Transverse colon (tissue), 4 donors: ENCODE measurements around the gene NDUFV2. TPM values are rescaled to one million over a fixed set of nuclear protein-coding genes. Genes with fewer than 3 reads are reported as not detected.
A peak's percentile ranks its signal among the peaks of the same experiment; 100 is the strongest.
"Not testable (repeated sequence)": the region's sequence is repeated elsewhere in the genome, so short reads cannot be mapped to it uniquely, and the experiment has no call there.

Experiments used
- DNase-seq: peaks from one replicate; pipeline ENCODE4 v3.0.0-alpha.2; 2019
- H3K27ac ChIP-seq, 4 donors: fragments of 200-600 bp; sonication (generic); 2 replicates each; pipeline ENCODE4 v1.5.1; 2016 to 2018; ENCODE audit warnings: inconsistent platforms in 4 of 4
- H3K27me3 ChIP-seq: fragments of 200-600 bp; sonication (generic); 2 replicates; pipeline ENCODE4 v1.5.1; 2017; ENCODE audit warnings: inconsistent platforms
- H3K36me3 ChIP-seq, 4 donors: fragments of 200-600 bp; sonication (generic); 2 replicates each; pipeline ENCODE4 v1.5.1; 2017 to 2019; ENCODE audit warnings: inconsistent platforms in 4 of 4
- H3K4me1 ChIP-seq, 4 donors: fragments of 200-600 bp; sonication (generic); 2 replicates each; pipeline ENCODE4 v1.5.1; 2017 to 2020; ENCODE audit warnings: inconsistent platforms in 4 of 4
- H3K4me3 ChIP-seq, 4 donors: fragments of 200-600 bp; sonication (generic); 1 replicate in 1 of 4; 2 replicates in 3 of 4; pipeline versions ENCODE4 v1.5.1 to v1.6.1; 2017 to 2019; ENCODE audit warnings: inconsistent platforms in 4 of 4
- H3K9me3 ChIP-seq, 2 donors: fragments of 200-600 bp; sonication (generic); 2 replicates each; pipeline ENCODE4 v1.5.1; 2017 to 2019; ENCODE audit warnings: inconsistent platforms in 2 of 2
- CTCF ChIP-seq, 5 experiments: fragments of 200-600 bp in 3 of 5; fragments of 450-650 bp in 2 of 5; sonication (generic) in 3 of 5; IDR thresholded peaks; 1 replicate in 2 of 5; 2 replicates in 3 of 5; pipeline ENCODE4 v1.5.1; 2016 to 2017; ENCODE audit warnings: antibody characterized with exemption in 5 of 5, inconsistent platforms in 3 of 5, mild to moderate bottlenecking in 2 of 5, moderate library complexity in 1 of 5
- EP300 ChIP-seq: sonication (generic); formaldehyde crosslinking; IDR thresholded peaks from one replicate; pipeline ENCODE4 v1.6.1; 2017; ENCODE audit warnings: antibody characterized with exemption, low read depth
- POLR2A ChIP-seq: fragments of 450-650 bp; IDR thresholded peaks from one replicate; pipeline ENCODE4 v1.6.1; 2016; ENCODE audit warnings: antibody characterized with exemption, mild to moderate bottlenecking, moderate library complexity
- POLR2AphosphoS5 ChIP-seq, 3 donors: sonication (generic); formaldehyde crosslinking; IDR thresholded peaks; one replicate each; pipeline ENCODE4 v1.6.1; 2016; ENCODE audit warnings: antibody characterized with exemption in 3 of 3
- WGBS, 2 donors: methylation state at CpG; one replicate each; pipeline ENCODE4 v1.1.5; 2018; ENCODE audit warnings: low coverage in 1 of 2; 5-methylcytosine and 5-hydroxymethylcytosine counted together
- in situ Hi-C, 4 donors: fragments of 200-750 bp; cut with MboI; loops; one replicate each; pipeline versions ENCODE4 v1.15.0 to v1.15.1; 2017; ENCODE audit warnings: low sequenced_read_pairs in 3 of 4, low pct_ligation_motif_present in 1 of 4, low pct_unique_long_range_greater_than_20kb in 1 of 4
- intact Hi-C: fragments of 100-400 bp; cut with DNase I; formaldehyde crosslinking; loops from one replicate; pipeline ENCODE4 v1.15.1; 2023; ENCODE audit warnings: low total_unique reads
- total RNA-seq, 4 donors: library from RNA; depleted of rRNA; stranded (reverse); fragments of >200 nt; gene quantifications; one replicate each; pipeline ENCODE4 v1.1.0, GENCODE V29; 2016

Gene NDUFV2
- total RNA-seq, 4 donors from 2014 or later: 24.7 to 140 (median 113) TPM

- Histone ChIP-seq H3K36me3 (no peaks in the 10 kb centered on the region), H3K4me3 (no peak overlapping the region), H3K27ac (peak overlapping the region; percentile 42 to 60 (median 57)), H3K9me3 (no peaks in the 10 kb centered on the region), H3K27me3 (no peaks in the 10 kb centered on the region), H3K4me1 (peaks cover 7 to 31% (median 11%) of the 10 kb centered on the region in 4 donors)
- in situ Hi-C loops (loop anchor here in 2 of 4 donors (25.0 kb wide), 1 partner anchor 245 kb away; the partner anchor contains the start of gene TWSG1 (in 2 of the 2)), intact Hi-C loops (no loop called here)
- WGBS, 2 donors: 45 to 47% methylated on average over 2 of the region's 2 CpGs
- TF ChIP-seq EP300 (no peak), CTCF (IDR thresholded peaks at IDR 0.05) (no peak), POLR2AphosphoS5 (IDR thresholded peaks at IDR 0.05) (peak in 1 of 3 donors; percentile 5), POLR2A (no peak)
- no peak for DNase-seq
Measured at GRCh38 chr18:9092665-9093064, 9.8 kb upstream of the NDUFV2 start.

DNA sequence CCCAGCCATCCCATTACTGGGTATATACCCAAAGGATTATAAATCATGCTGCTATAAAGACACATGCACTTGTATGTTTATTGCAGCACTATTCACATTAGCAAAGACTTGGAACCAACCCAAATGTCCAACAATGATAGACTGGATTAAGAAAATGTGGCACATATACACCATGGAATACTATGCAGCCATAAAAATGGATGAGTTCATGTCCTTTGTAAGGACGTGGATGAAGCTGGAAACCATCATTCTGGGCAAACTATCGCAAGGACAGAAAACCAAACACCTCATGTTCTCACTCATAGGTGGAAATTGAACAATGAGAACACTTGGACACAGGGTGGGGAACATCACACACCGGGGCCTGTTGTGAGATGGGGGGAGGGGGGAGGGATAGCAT, 9.4 kb upstream of the NDUFV2 start:
- peaks cover 7 to 31% (median 11%) of the 10 kb centered on the region in 4 donors for H3K4me1 ChIP-seq
- TF ChIP-seq POLR2AphosphoS5 (IDR thresholded peaks at IDR 0.05): peak in 1 of 3 donors; percentile 4
- WGBS, 2 donors: 63% methylated on average over 3 of the region's 3 CpGs; no CpG with 5 or more reads in 1 of the 2 donors
- H3K27ac ChIP-seq: peak overlapping the region; percentile 42 to 60 (median 57)
- H3K36me3 ChIP-seq, DNase-seq, H3K27me3 ChIP-seq, intact Hi-C loops, H3K9me3 ChIP-seq, H3K4me3 ChIP-seq: not testable (repeated sequence)
- in situ Hi-C loops: loop anchor here in 2 of 4 donors (25.0 kb wide), 1 partner anchor 244 kb away; the partner anchor contains the start of gene TWSG1 (in 2 of the 2)

GRCh38 chr18:9094307-9095226, 7.9 kb upstream of the NDUFV2 start:
- H3K36me3 ChIP-seq: no peaks in the 10 kb centered on the region
- intact Hi-C loops: no loop called here
- H3K27ac ChIP-seq: peak overlapping the region; percentile 55 to 77 (median 73)
- DNase-seq: no peak
- no peaks in the 10 kb centered on the region for H3K27me3 ChIP-seq
- 51 to 53% methylated on average over 5 to 7 of the region's 7 CpGs for WGBS, 2 donors
- TF ChIP-seq CTCF (IDR thresholded peaks at IDR 0.05) (no peak), POLR2AphosphoS5 (IDR thresholded peaks at IDR 0.05) (no peak), POLR2A (no peak), EP300 (no peak)
- no peak overlapping the region for H3K4me3 ChIP-seq
- no peaks in the 10 kb centered on the region for H3K9me3 ChIP-seq
- peaks cover 7 to 31% (median 11%) of the 10 kb centered on the region in 4 donors for H3K4me1 ChIP-seq
- in situ Hi-C loops: loop anchor here in 2 of 4 donors (25.0 kb wide), 1 partner anchor 243 kb away; the partner anchor contains the start of gene TWSG1 (in 2 of the 2)

- Histone ChIP-seq H3K36me3 (no peaks in the 10 kb centered on the region), H3K4me1 (peaks cover 7 to 31% (median 11%) of the 10 kb centered on the region in 4 donors), H3K27ac (peak overlapping the region; percentile 55 to 77 (median 73)), H3K4me3 (no peak overlapping the region), H3K9me3 (no peaks in the 10 kb centered on the region), H3K27me3 (no peaks in the 10 kb centered on the region)
- in situ Hi-C loops (loop anchor here in 2 of 4 donors (25.0 kb wide), 1 partner anchor 242 kb away; the partner anchor contains the start of gene TWSG1 (in 2 of the 2)), intact Hi-C loops (no loop called here)
- TF ChIP-seq EP300: no peak
- TF ChIP-seq POLR2AphosphoS5 (IDR thresholded peaks at IDR 0.05): peak in 1 of 3 donors; percentile 23
- DNase-seq: peak; percentile 30
- WGBS, 2 donors: 45 to 65% methylated on average over 5 to 9 of the region's 9 CpGs
Measured at GRCh38 chr18:9095297-9096006, 7.0 kb upstream of the NDUFV2 start.
